Endothelial cell (in vitro differentiated cells): Measurements from ENCODE around the gene AP3S2. TPM values are rescaled to one million over a fixed set of nuclear protein-coding genes. Genes with fewer than 3 reads are reported as not detected.
A peak's percentile ranks its signal among the peaks of the same experiment; 100 is the strongest.
"Not testable (repeated sequence)": the region's sequence is repeated elsewhere in the genome, so short reads cannot be mapped to it uniquely, and the experiment has no call there.

Experiments used
- DNase-seq: peaks from one replicate; pipeline ENCODE4 v3.0.0; 2021; ENCODE audit warnings: low spot score
- H3K27ac Mint-ChIP-seq: one replicate; pipeline ENCODE4 v1.8.0; 2021; ENCODE audit warnings: mixed read lengths, inconsistent platforms; ENCODE audit not compliant: unreplicated experiment
- H3K27me3 Mint-ChIP-seq: one replicate; pipeline ENCODE4 v1.8.0; 2021; ENCODE audit warnings: mild to moderate bottlenecking, moderate library complexity, mixed read lengths, inconsistent platforms; ENCODE audit not compliant: unreplicated experiment
- H3K36me3 Mint-ChIP-seq: one replicate; pipeline ENCODE4 v1.8.0; 2021; ENCODE audit warnings: mild to moderate bottlenecking, low read depth, mixed read lengths, inconsistent platforms; ENCODE audit not compliant: unreplicated experiment
- H3K4me1 Mint-ChIP-seq: one replicate; pipeline ENCODE4 v1.8.0; 2021; ENCODE audit warnings: mild to moderate bottlenecking, mixed read lengths, inconsistent platforms; ENCODE audit not compliant: unreplicated experiment
- H3K4me3 Mint-ChIP-seq: one replicate; pipeline ENCODE4 v1.8.0; 2021; ENCODE audit warnings: mild to moderate bottlenecking, mixed read lengths, inconsistent platforms; ENCODE audit not compliant: unreplicated experiment
- H3K9me3 Mint-ChIP-seq: one replicate; pipeline ENCODE4 v1.8.0; 2021; ENCODE audit warnings: mixed read lengths, inconsistent platforms; ENCODE audit not compliant: unreplicated experiment
- long read RNA-seq: library from polyadenylated mRNA; unstranded; transcript quantifications from one replicate; pipeline ENCODE4 v2.0.0, GENCODE V29; 2020; ENCODE audit not compliant: unreplicated experiment
- total RNA-seq: library from RNA; stranded (reverse); fragmentation: NEBNext Ultra II Directional; extraction: Animal tissue kit (Norgen Biotek cat#: 25700); gene quantifications from one replicate; pipeline ENCODE4 v1.2.1, GENCODE V29; 2021; ENCODE audit not compliant: unreplicated experiment
- TF ChIP-seq, protein P1 (sequence below): fragments of 200-600 bp; sonication (generic); IDR thresholded peaks from one replicate; pipeline ENCODE4 v1.5.0; 2021; ENCODE audit warnings: antibody characterized with exemption; ENCODE audit not compliant: unreplicated experiment

AP3S2 gene
- 23.2 TPM for total RNA-seq
- long read RNA-seq, full-length matches to known transcripts = 46 of 49 reads
- long read RNA-seq, partial matches to known transcripts = 0 of 49 reads
- long read RNA-seq, other reads (novel, unspliced or antisense) = 3 of 49 reads

DNA sequence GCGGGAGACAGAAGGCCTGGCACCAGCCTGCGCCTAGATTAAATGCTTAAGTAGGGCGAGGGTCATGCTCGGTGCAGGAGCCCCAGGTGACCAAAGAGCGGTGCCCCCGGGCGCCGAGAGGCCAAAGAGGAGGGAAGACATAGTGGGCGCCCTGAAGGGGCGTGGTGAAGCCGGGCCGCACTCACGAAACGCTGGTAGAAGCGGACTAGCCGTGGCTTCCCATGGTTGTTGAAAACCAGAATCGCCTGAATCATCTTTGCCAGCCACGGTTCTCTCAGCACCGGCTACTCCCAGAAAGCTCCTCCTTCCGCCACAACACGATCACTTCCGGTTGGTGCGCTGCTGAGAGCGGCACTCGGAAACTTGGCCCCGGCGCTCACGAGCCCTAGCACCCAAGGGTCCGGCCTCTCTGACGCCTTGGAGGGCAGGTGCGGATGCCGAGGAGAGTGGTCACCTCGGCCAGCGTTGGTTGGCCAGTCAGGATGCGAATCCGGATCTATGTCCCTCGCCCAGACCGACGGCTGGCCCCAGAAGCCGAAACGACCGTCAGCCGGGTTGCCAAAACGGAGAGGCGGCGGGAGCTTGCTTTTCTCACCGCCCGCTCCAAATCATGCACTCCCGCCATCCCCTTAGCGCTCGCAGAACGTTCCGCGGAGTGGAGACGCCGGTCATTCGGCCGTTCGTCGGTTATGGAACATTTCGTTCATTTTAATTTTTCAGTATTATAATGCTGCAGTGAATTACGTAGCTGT, at the start of gene AP3S2:
AP3S2 (minus strand) TSS at position 299 of the 752 bp plus-strand sequence; CDS start at position 254, 45 bp downstream.
- Mint-ChIP-seq H3K36me3 (no peaks in the 10 kb centered on the region), H3K4me1 (peaks cover 11% of the 10 kb centered on the region), H3K27me3 (peaks cover 6% of the 10 kb centered on the region), H3K4me3 (peak within 1 kb of the TSS; percentile 96), H3K9me3 (no peaks in the 10 kb centered on the region), H3K27ac (peak within 1 kb of the TSS; percentile 89)
- DNase-seq = peak; percentile 65
- TF ChIP-seq, protein P1, sequence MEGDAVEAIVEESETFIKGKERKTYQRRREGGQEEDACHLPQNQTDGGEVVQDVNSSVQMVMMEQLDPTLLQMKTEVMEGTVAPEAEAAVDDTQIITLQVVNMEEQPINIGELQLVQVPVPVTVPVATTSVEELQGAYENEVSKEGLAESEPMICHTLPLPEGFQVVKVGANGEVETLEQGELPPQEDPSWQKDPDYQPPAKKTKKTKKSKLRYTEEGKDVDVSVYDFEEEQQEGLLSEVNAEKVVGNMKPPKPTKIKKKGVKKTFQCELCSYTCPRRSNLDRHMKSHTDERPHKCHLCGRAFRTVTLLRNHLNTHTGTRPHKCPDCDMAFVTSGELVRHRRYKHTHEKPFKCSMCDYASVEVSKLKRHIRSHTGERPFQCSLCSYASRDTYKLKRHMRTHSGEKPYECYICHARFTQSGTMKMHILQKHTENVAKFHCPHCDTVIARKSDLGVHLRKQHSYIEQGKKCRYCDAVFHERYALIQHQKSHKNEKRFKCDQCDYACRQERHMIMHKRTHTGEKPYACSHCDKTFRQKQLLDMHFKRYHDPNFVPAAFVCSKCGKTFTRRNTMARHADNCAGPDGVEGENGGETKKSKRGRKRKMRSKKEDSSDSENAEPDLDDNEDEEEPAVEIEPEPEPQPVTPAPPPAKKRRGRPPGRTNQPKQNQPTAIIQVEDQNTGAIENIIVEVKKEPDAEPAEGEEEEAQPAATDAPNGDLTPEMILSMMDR = no peak

DNA sequence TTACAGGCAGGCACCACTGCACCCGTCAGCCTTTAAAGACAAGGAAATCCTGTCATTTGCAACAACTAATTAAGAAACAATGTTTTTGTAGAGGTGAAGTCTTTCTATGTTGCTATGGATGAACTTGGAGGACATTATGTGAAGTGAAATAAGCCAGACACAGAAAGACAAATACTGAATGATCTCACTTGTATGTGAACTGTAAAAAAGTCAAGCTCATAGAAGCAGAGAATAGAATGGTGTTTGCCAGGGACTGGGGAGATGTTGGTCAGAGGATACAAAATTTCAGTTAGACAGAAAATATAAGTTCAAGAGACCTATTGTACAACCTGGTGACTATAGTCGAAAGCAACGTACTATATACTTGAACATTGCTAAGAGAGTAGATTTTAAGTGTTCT, 46.1 kb upstream of the AP3S2 start:
- Mint-ChIP-seq H3K36me3 (no peaks in the 10 kb centered on the region), H3K4me3 (no peak overlapping the region), H3K27ac (no peak overlapping the region), H3K4me1 (peaks cover 4% of the 10 kb centered on the region), H3K9me3 (no peaks in the 10 kb centered on the region), H3K27me3 (peaks cover 3% of the 10 kb centered on the region)
- TF ChIP-seq, protein P1 = no peak
- no peak for DNase-seq

DNA sequence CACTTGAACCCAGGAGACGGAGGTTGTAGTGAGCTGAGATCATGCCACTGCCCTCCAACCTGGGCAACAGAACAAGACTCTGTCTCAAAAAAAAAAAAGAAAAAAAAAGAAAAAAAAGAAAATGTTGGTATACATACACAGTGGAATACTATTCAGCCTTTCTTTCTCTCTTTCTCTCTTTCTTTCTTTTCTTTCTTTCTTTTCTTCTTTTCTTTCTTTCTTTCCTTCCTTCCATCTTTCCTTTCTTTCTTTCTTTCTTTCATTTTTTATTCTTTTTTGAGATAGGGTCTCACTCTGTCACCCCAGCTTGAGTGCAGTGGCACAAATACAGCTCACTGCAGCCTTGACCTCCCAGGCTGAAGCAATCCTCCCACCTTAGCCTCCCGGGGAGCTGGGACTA, 45.6 kb upstream of the AP3S2 start:
- not testable (repeated sequence) for H3K27me3 Mint-ChIP-seq, H3K36me3 Mint-ChIP-seq, DNase-seq, H3K9me3 Mint-ChIP-seq, H3K4me3 Mint-ChIP-seq, H3K27ac Mint-ChIP-seq, H3K4me1 Mint-ChIP-seq

DNA sequence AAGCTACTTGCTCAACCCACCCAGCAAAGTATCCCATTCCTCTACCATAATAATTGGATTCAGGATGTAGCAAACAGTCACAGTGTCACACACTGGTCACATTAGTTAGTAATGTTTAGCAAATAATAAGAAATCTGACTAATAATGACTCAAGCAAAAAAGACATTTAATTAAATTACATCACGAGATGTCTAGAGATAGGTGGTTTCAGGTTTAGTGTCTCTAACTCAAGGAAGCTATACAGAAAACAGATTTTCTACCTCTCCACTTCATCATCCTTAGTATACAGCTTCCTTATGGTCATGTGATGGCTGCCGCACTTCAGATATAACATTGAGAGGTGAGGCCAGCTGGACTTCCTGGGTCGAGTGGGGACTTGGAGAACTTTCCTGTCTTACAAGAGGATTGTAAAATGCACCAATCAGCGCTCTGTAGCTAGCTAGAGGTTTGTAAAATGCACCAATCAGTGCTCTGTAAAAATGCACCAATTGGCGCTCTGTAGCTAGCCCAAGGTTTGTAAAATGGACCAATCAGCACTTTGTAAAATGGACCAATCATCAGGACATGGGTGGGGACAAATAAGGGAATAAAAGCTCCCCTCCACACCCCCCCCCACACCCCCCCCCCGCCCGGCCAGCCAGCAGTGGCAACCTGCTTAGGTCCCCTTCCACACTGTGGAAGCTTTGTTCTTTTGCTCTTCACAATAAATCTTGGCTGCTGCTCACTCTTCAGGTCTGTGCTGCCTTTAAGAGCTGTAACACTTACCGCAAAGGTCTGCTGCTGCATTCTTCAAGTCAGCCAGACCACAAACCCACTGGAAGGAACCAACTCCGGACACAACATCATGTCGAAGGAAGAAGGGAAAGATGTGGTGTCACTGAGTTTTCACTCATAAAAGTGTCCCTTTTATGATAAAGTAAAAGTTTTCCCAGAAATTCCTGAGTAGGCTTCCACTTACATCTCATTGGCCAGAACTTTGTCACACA, 43.9 kb upstream of the AP3S2 start:
- Mint-ChIP-seq H3K36me3 (no peaks in the 10 kb centered on the region), H3K27me3 (peaks cover 1% of the 10 kb centered on the region), H3K27ac (no peak overlapping the region), H3K4me1 (peaks cover 4% of the 10 kb centered on the region), H3K4me3 (no peak overlapping the region), H3K9me3 (no peaks in the 10 kb centered on the region)
- TF ChIP-seq, protein P1 = no peak
- DNase-seq = no peak

DNA sequence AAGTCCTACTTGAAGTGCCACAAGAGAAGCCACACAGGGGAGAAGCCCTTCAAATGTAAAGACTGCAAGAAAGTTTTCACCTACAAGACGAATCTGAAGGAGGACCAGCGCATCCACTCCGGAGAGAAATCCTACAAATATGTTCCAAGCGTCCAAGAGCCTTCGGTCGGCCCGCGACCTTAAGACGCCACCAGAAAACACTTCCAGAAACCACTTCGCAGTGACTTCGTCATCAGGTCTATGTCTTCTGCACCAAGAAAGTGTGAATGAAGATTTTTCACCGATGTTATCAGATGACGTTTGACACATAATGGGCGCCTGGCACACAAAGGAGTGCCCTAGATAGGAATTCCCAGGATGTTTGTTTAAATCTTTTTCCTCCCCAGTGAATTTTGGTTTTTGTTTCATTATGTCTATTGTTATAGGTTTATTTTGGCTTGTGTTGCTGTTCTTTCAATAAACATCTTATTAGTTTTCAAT, 43.0 kb upstream of the AP3S2 start:
- no peaks in the 10 kb centered on the region for H3K9me3 Mint-ChIP-seq
- H3K27ac Mint-ChIP-seq = no peak overlapping the region
- TF ChIP-seq, protein P1 = no peak
- H3K36me3 Mint-ChIP-seq = no peaks in the 10 kb centered on the region
- peaks cover 4% of the 10 kb centered on the region for H3K4me1 Mint-ChIP-seq
- H3K27me3 Mint-ChIP-seq = peaks cover 1% of the 10 kb centered on the region
- no peak overlapping the region for H3K4me3 Mint-ChIP-seq
- no peak for DNase-seq
